ENCODE results near the gene TREX2.

Gene TREX2

DNA sequence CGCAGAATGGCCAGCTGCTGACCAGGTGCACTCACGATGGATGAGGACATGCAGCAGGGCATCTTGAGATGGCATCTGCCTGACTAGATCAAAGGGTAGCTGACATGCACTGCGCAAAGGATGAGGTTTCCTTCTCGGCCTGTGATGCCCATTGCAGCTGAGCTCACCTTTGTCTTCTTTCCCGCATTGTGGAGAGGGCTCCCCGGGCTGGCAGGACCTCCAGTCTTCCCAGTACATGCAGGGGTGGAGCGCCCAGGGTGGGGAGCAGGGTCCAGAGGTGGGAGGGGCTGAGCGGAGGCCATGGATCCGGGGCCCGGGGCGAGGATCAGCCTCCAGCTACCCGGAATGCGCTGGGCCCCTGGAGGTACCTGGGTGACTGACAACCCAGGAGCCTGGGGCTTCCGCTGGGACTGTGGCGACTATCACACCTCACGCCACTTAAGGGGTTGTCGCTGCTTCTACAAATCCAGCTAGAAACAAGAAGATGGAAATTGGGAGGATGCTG is 12.0 kb downstream of the TREX2 start:
- intact Hi-C loops (cut with DNase I; ENCODE audit: low total_unique reads) = no loop called here
- TF ChIP-seq, protein P1, sequence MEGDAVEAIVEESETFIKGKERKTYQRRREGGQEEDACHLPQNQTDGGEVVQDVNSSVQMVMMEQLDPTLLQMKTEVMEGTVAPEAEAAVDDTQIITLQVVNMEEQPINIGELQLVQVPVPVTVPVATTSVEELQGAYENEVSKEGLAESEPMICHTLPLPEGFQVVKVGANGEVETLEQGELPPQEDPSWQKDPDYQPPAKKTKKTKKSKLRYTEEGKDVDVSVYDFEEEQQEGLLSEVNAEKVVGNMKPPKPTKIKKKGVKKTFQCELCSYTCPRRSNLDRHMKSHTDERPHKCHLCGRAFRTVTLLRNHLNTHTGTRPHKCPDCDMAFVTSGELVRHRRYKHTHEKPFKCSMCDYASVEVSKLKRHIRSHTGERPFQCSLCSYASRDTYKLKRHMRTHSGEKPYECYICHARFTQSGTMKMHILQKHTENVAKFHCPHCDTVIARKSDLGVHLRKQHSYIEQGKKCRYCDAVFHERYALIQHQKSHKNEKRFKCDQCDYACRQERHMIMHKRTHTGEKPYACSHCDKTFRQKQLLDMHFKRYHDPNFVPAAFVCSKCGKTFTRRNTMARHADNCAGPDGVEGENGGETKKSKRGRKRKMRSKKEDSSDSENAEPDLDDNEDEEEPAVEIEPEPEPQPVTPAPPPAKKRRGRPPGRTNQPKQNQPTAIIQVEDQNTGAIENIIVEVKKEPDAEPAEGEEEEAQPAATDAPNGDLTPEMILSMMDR (IDR thresholded peaks at IDR 0.05) = no peak
- DNase-seq = no peak
- H3K4me1 ChIP-seq = no peaks in the 10 kb centered on the region
- no peak overlapping the region for H3K27ac ChIP-seq
- H3K36me3 ChIP-seq = no peaks in the 10 kb centered on the region
- no peaks in the 10 kb centered on the region for H3K27me3 ChIP-seq
- H3K9me3 ChIP-seq = peaks cover 0 to 12% (median 9%) of the 10 kb centered on the region in 3 donors
- no peak overlapping the region for H3K4me3 ChIP-seq

DNA sequence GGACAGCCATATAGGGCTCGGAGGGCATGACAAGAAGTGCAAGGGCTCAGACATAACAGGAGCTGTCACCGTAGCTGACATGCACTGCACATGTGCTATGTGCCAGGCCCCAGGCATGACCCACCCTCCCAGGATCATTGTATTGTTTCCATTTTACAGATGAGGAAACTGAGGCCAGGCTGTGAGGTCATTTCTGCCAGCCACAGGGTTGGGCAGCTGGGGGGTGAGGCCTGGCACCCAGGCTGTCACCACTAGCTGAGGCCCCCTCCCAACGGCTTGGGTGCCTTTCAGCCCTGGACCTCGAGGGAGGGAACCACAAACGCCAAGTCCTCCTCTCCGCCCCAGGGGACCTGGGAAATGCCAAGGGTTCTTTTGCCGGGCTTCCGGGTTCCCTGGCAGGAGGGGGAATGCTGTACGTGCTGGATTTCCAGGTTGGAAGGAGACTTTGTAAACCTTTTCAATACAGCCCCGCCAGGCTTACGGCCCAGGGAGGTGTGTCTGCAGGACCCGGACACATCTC is 12.6 kb downstream of the TREX2 start:
- Histone ChIP-seq H3K36me3 (no peaks in the 10 kb centered on the region), H3K27ac (no peak overlapping the region), H3K4me3 (no peak overlapping the region), H3K27me3 (no peaks in the 10 kb centered on the region), H3K9me3 (peaks cover 0 to 12% (median 9%) of the 10 kb centered on the region in 3 donors), H3K4me1 (no peaks in the 10 kb centered on the region)
- DNase-seq = no peak
- TF ChIP-seq, protein P1 (IDR thresholded peaks at IDR 0.05) = no peak
- intact Hi-C loops (cut with DNase I; ENCODE audit: low total_unique reads) = no loop called here

DNA sequence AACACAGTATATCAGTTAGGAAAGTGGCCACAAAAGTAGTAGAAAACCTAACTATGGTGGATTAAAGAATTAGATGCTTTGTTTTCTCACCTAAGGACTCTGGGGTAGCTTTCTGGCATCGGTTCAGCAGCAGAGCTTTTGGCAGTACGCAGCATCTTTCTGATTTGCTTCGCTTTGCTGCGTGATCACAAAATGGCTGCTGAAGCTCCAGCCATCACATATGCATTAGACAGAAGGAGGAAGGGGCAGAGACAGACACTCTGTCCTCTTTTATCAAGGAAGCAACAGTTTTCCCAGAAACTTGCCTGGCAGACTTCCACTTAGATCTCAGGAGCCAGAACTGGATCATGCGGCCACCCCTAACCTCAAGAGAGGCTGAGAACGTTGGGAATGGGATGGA is 15.1 kb downstream of the TREX2 start:
- no peak overlapping the region for H3K4me3 ChIP-seq
- H3K36me3 ChIP-seq = no peaks in the 10 kb centered on the region
- no peak for DNase-seq
- H3K27me3 ChIP-seq = no peaks in the 10 kb centered on the region
- intact Hi-C loops (cut with DNase I; ENCODE audit: low total_unique reads) = no loop called here
- H3K9me3 ChIP-seq = peaks cover 0 to 12% (median 9%) of the 10 kb centered on the region in 3 donors
- H3K27ac ChIP-seq = no peak overlapping the region
- TF ChIP-seq, protein P1 (IDR thresholded peaks at IDR 0.05) = no peak
- no peaks in the 10 kb centered on the region for H3K4me1 ChIP-seq

DNA sequence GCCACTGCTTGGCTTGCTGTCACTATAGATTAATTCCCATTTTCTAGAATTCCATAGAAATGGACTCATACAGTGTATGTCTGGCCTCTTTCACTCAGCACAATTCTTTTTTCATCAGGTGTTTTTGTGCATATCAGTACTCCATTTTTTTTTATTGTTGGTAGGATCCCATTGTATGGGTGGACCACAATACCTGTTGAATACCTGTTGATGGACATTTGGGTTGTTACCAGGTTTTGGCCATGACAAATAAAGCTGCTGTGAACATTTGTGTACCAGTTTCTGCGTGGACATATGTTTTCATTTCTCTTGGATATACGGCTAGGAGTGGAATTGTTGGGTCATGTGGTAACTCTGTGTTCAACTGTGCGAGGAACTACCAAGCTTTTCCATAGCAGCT is 19.7 kb downstream of the TREX2 start:
- intact Hi-C loops (cut with DNase I; ENCODE audit: low total_unique reads) = no loop called here
- H3K9me3 ChIP-seq = peaks cover 0 to 10% (median 7%) of the 10 kb centered on the region in 3 donors
- H3K36me3 ChIP-seq = no peaks in the 10 kb centered on the region
- DNase-seq = no peak
- no peaks in the 10 kb centered on the region for H3K4me1 ChIP-seq
- H3K4me3 ChIP-seq = no peak overlapping the region
- H3K27ac ChIP-seq = no peak overlapping the region
- H3K27me3 ChIP-seq = no peaks in the 10 kb centered on the region
- TF ChIP-seq, protein P1 (IDR thresholded peaks at IDR 0.05) = no peak

DNA sequence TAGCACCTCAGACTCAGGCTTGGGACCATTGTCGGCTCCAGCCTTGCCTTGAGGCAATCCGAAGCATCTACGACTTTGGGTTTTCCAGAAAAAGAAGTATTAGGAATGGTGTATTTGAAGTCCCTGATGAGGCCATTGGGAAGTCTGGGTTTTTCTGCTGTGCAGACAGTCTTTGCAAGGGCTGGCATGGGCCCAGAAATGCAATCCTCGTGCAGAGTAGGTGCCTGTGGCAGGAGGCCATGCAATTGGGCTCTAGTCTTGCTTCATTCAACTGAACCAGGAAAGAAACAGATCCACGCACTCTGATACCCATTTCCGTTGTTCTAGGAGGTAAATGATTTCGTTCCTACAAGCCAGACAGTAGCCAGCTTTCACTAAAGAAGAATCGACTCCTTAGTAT is 22.2 kb downstream of the TREX2 start:
- DNase-seq = peak in 1 of 2 donors; percentile 30
- TF ChIP-seq, protein P1 (IDR thresholded peaks at IDR 0.05) = no peak
- no peaks in the 10 kb centered on the region for H3K4me1 ChIP-seq
- no peaks in the 10 kb centered on the region for H3K36me3 ChIP-seq
- no peak overlapping the region for H3K4me3 ChIP-seq
- peaks cover 0 to 4% (median 0%) of the 10 kb centered on the region in 3 donors for H3K9me3 ChIP-seq
- intact Hi-C loops (cut with DNase I; ENCODE audit: low total_unique reads) = no loop called here
- no peak overlapping the region for H3K27ac ChIP-seq
- no peaks in the 10 kb centered on the region for H3K27me3 ChIP-seq

DNA sequence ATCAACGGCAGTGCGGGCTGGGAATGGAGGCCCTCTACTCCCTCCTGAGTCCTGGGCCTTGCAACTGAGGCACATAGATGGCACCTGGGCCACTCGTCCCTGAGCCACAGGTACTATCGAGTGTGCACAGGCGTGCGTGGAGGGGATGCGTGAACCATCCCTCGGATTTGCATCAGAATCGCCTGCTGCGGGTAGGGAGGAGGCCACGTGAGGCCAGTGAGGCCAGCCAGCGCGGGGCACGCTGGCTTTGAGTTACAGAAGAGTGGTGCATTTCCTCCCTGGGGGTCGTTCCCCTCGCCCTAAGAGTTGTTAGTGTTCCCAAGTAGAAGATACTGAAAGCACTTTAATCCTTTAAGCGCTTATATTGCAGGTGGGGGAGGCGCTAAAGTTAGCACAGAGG is 24.0 kb downstream of the TREX2 start:
- H3K27ac ChIP-seq = no peak overlapping the region

More for the DNA sequence above, 24.0 kb downstream of the TREX2 start:
- TF ChIP-seq, protein P1 (IDR thresholded peaks at IDR 0.05) = no peak
- H3K4me3 ChIP-seq = no peak overlapping the region
- DNase-seq = no peak
- H3K27me3 ChIP-seq = no peaks in the 10 kb centered on the region
- intact Hi-C loops (cut with DNase I; ENCODE audit: low total_unique reads) = no loop called here
- peaks cover 0 to 4% (median 0%) of the 10 kb centered on the region in 3 donors for H3K9me3 ChIP-seq
- no peaks in the 10 kb centered on the region for H3K4me1 ChIP-seq
- H3K36me3 ChIP-seq = no peaks in the 10 kb centered on the region

Measured in tibial artery (tissue), 4 donors.